SK-N-SH treated with all-trans-retinoic acid at 6 μM for 48 hours (cell line): ENCODE measurements around the gene TAF1L.

Source experiments
- ATAC-seq: fragments of 200-7000 bp; cut with Tn5 transposase; 3 replicates; pipeline ENCODE4 v1.9.1; 2020; ENCODE audit warnings: mild to moderate bottlenecking, moderate library complexity
- BACH2 ChIP-seq: fragments of 250-450 bp; sonication (Bioruptor Pico); IDR thresholded peaks from 2 replicates; pipeline ENCODE4 v1.9.0; 2021; ENCODE audit warnings: mild to moderate bottlenecking, borderline replicate concordance
- CSDC2 ChIP-seq: fragments of 250-450 bp; sonication (Bioruptor Pico); IDR thresholded peaks from 2 replicates; pipeline ENCODE4 v1.5.0; 2020; ENCODE audit warnings: mild to moderate bottlenecking, moderate library complexity
- ESRRG ChIP-seq: fragments of 250-450 bp; sonication (Bioruptor Pico); IDR thresholded peaks from 2 replicates; pipeline ENCODE4 v1.6.1; 2021; ENCODE audit warnings: mild to moderate bottlenecking
- GLIS3 ChIP-seq: fragments of 250-450 bp; sonication (Bioruptor Pico); IDR thresholded peaks from 2 replicates; pipeline ENCODE4 v1.5.0; 2020; ENCODE audit warnings: mild to moderate bottlenecking, moderate library complexity
- OSR1 ChIP-seq: fragments of 250-450 bp; sonication (Bioruptor Pico); IDR thresholded peaks from 2 replicates; pipeline ENCODE4 v1.8.0; 2022; ENCODE audit warnings: moderate library complexity, mild to moderate bottlenecking, inconsistent platforms
- PATZ1 ChIP-seq: fragments of 250-450 bp; sonication (Bioruptor Pico); IDR thresholded peaks from 2 replicates; pipeline ENCODE4 v1.8.0; 2020; ENCODE audit warnings: mild to moderate bottlenecking, moderate library complexity, borderline replicate concordance
- RARB ChIP-seq: fragments of 250-450 bp; sonication (Bioruptor Pico); IDR thresholded peaks from 2 replicates; pipeline ENCODE4 v1.8.0; 2021; ENCODE audit warnings: mild to moderate bottlenecking, moderate library complexity
- SNAI2 ChIP-seq: fragments of 250-450 bp; sonication (Bioruptor Pico); IDR thresholded peaks from 2 replicates; pipeline ENCODE4 v1.5.0; 2020; ENCODE audit warnings: mild to moderate bottlenecking, moderate library complexity
- TCF4 ChIP-seq: fragments of 250-450 bp; sonication (Bioruptor Pico); IDR thresholded peaks from 2 replicates; pipeline ENCODE4 v1.8.0; 2021; ENCODE audit warnings: mild to moderate bottlenecking, moderate library complexity, borderline replicate concordance
- TOX ChIP-seq: fragments of 250-450 bp; sonication (Bioruptor Pico); IDR thresholded peaks from 2 replicates; pipeline ENCODE4 v1.8.0; 2021; ENCODE audit warnings: mild to moderate bottlenecking, moderate library complexity, borderline replicate concordance
- TSHZ2 ChIP-seq: fragments of 250-450 bp; sonication (Bioruptor Pico); IDR thresholded peaks from 2 replicates; pipeline ENCODE4 v1.5.0; 2020; ENCODE audit warnings: mild to moderate bottlenecking, moderate library complexity
- ZC3H10 ChIP-seq: fragments of 250-450 bp; sonication (Bioruptor Pico); IDR thresholded peaks from 2 replicates; pipeline ENCODE4 v1.5.1; 2021; ENCODE audit warnings: mild to moderate bottlenecking, moderate library complexity
- ZFP3 ChIP-seq: fragments of 250-450 bp; sonication (Bioruptor Pico); IDR thresholded peaks from 2 replicates; pipeline ENCODE4 v1.5.0; 2020; ENCODE audit warnings: mild to moderate bottlenecking, moderate library complexity
- ZFP30 ChIP-seq: fragments of 450-650 bp; formaldehyde crosslinking; IDR thresholded peaks from 2 replicates; pipeline ENCODE4 v1.5.0; 2022; ENCODE audit warnings: mild to moderate bottlenecking, moderate library complexity
- ZNF565 ChIP-seq: fragments of 450-650 bp; formaldehyde crosslinking; conservative IDR thresholded peaks from 2 replicates; pipeline ENCODE4 v1.5.0; 2020; ENCODE audit warnings: low read depth, mild to moderate bottlenecking, moderate library complexity
- ZNF70 ChIP-seq: fragments of 450-650 bp; formaldehyde crosslinking; IDR thresholded peaks from 2 replicates; pipeline ENCODE4 v1.5.0; 2020; ENCODE audit warnings: mild to moderate bottlenecking, moderate library complexity
- ZNF8 ChIP-seq: fragments of 450-650 bp; formaldehyde crosslinking; IDR thresholded peaks from 2 replicates; pipeline ENCODE4 v1.5.0; 2020; ENCODE audit warnings: mild to moderate bottlenecking, moderate library complexity
- TF ChIP-seq, protein P1 (sequence below): fragments of 250-450 bp; sonication (Bioruptor Pico); IDR thresholded peaks from 2 replicates; pipeline ENCODE4 v1.5.1; 2020; ENCODE audit warnings: low read depth, mild to moderate bottlenecking, moderate library complexity
- TF ChIP-seq, protein P2 (sequence below): fragments of 250-450 bp; sonication (Bioruptor Pico); IDR thresholded peaks from 2 replicates; pipeline ENCODE4 v1.8.0; 2021; ENCODE audit warnings: low read depth, mild to moderate bottlenecking, moderate library complexity, borderline replicate concordance
- TF ChIP-seq, protein P3 (sequence below): fragments of 250-450 bp; sonication (Bioruptor Pico); IDR thresholded peaks from 2 replicates; pipeline ENCODE4 v1.5.1; 2021; ENCODE audit warnings: mild to moderate bottlenecking, moderate library complexity

Gene TAF1L

DNA sequence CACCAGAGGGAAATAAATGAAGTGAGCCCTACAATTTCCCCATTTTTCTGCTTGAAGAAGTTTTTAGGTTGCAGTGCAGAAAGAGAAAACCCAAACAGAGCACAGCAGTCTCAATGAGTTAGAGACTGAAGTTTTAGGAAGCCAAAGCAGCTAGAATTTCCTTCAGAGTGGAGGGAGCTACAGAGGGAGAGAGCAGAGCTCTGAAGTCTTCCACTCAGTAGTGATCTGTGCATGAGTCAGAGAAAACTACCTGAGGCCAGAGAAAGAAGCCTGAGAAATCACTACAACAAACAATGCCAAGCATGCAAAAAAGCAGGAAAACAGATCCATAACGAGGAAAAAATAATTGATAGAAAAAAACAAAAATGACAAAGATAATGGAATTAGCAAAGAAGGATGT is 44.6 kb downstream of the TAF1L start:
- ATAC-seq = no peak
- TF ChIP-seq, protein P1, sequence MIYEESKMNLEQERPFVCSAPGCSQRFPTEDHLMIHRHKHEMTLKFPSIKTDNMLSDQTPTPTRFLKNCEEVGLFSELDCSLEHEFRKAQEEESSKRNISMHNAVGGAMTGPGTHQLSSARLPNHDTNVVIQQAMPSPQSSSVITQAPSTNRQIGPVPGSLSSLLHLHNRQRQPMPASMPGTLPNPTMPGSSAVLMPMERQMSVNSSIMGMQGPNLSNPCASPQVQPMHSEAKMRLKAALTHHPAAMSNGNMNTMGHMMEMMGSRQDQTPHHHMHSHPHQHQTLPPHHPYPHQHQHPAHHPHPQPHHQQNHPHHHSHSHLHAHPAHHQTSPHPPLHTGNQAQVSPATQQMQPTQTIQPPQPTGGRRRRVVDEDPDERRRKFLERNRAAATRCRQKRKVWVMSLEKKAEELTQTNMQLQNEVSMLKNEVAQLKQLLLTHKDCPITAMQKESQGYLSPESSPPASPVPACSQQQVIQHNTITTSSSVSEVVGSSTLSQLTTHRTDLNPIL (CRISPR knock-in tag) = no peak
- TF ChIP-seq ESRRG (CRISPR knock-in tag) = no peak
- TF ChIP-seq PATZ1 = no peak

DNA sequence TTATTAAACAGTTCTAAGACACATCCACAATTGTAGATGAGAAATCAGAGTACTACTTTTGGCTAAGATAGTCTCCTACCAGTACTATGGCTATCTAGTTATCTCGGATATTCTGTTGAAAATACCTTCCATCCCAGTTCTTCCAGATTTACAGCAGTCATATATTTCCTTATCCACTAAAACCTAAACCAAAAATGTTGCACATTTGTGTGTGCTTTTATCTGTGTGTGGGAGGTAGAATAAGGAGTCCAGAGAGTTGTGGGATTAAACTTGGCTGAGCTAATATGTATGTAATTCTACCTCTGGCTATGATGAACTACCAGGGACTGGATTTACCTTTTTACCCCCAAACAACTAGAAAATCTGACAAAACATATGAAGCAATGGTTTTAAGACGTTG is 45.0 kb downstream of the TAF1L start:
- no peak for ATAC-seq
- TF ChIP-seq TOX (CRISPR knock-in tag) (no peak), TSHZ2 (no peak), GLIS3 (CRISPR knock-in tag) (no peak), ZNF70 (CRISPR knock-in tag) (no peak), ZNF565 (CRISPR knock-in tag) (no peak), ZFP30 (CRISPR knock-in tag) (no peak), PATZ1 (no peak), RARB (CRISPR knock-in tag) (no peak), ZFP3 (CRISPR knock-in tag) (no peak), BACH2 (no peak), ZNF8 (CRISPR knock-in tag) (no peak), ESRRG (CRISPR knock-in tag) (no peak), OSR1 (no peak)
- TF ChIP-seq, protein P1 (CRISPR knock-in tag) = no peak
- TF ChIP-seq, protein P2, sequence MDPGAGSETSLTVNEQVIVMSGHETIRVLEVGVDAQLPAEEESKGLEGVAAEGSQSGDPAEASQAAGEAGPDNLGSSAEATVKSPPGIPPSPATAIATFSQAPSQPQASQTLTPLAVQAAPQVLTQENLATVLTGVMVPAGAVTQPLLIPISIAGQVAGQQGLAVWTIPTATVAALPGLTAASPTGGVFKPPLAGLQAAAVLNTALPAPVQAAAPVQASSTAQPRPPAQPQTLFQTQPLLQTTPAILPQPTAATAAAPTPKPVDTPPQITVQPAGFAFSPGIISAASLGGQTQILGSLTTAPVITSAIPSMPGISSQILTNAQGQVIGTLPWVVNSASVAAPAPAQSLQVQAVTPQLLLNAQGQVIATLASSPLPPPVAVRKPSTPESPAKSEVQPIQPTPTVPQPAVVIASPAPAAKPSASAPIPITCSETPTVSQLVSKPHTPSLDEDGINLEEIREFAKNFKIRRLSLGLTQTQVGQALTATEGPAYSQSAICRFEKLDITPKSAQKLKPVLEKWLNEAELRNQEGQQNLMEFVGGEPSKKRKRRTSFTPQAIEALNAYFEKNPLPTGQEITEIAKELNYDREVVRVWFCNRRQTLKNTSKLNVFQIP = no peak
- TF ChIP-seq, protein P3, sequence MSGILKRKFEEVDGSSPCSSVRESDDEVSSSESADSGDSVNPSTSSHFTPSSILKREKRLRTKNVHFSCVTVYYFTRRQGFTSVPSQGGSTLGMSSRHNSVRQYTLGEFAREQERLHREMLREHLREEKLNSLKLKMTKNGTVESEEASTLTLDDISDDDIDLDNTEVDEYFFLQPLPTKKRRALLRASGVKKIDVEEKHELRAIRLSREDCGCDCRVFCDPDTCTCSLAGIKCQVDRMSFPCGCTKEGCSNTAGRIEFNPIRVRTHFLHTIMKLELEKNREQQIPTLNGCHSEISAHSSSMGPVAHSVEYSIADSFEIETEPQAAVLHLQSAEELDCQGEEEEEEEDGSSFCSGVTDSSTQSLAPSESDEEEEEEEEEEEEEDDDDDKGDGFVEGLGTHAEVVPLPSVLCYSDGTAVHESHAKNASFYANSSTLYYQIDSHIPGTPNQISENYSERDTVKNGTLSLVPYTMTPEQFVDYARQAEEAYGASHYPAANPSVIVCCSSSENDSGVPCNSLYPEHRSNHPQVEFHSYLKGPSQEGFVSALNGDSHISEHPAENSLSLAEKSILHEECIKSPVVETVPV (CRISPR knock-in tag) = no peak

GRCh38 chr9:32589083-32589723 is 46.3 kb downstream of the TAF1L start:
- peak; percentile 94 for ATAC-seq
- TF ChIP-seq SNAI2 (CRISPR knock-in tag) (no peak), CSDC2 (CRISPR knock-in tag) (no peak), OSR1 (no peak), TCF4 (CRISPR knock-in tag) (no peak), TOX (CRISPR knock-in tag) (no peak), GLIS3 (CRISPR knock-in tag) (no peak), RARB (CRISPR knock-in tag) (no peak), ZC3H10 (no peak)
- TF ChIP-seq, protein P2 = no peak
- TF ChIP-seq, protein P3 (CRISPR knock-in tag) = no peak
